Suppressor macrophage (primary cell): Measurements from ENCODE around the gene RGS8.

Experiments used
- DNase-seq, 4 experiments: peaks; one replicate each; pipeline ENCODE4 v3.0.0-alpha.2; 2020 to 2022

RGS8 gene

GRCh38 chr1:182670032-182670749 is 14.2 kb downstream of the RGS8 start:
- DNase-seq, result no peak

GRCh38 chr1:182669266-182669665 is 15.1 kb downstream of the RGS8 start:
- DNase-seq, result no peak

GRCh38 chr1:182668521-182669054 is 15.8 kb downstream of the RGS8 start:
- DNase-seq, result no peak

GRCh38 chr1:182667848-182668505 is 16.4 kb downstream of the RGS8 start:
- DNase-seq, result no peak

GRCh38 chr1:182666706-182667105 is 17.7 kb downstream of the RGS8 start:
- no peak for DNase-seq

GRCh38 chr1:182664296-182664695 is 20.1 kb downstream of the RGS8 start:
- DNase-seq, result no peak

- no peak for DNase-seq
Observed at GRCh38 chr1:182662956-182663355, 21.4 kb downstream of the RGS8 start.

- no peak for DNase-seq
Observed at GRCh38 chr1:182662121-182662890, 22.1 kb downstream of the RGS8 start.

GRCh38 chr1:182658055-182658454 is 26.3 kb downstream of the RGS8 start:
- no peak for DNase-seq

- no peak for DNase-seq
Observed at GRCh38 chr1:182656842-182657397, 27.5 kb downstream of the RGS8 start.

- DNase-seq, result no peak
Observed at GRCh38 chr1:182653986-182654385, 30.4 kb downstream of the RGS8 start.

- DNase-seq, result peak in 3 of 4 experiments; percentile 16 to 44 (median 20)
Observed at GRCh38 chr1:182652933-182653332, 31.5 kb downstream of the RGS8 start.

- no peak for DNase-seq
Observed at GRCh38 chr1:182651339-182651724, 33.1 kb downstream of the RGS8 start.

- no peak for DNase-seq
Observed at GRCh38 chr1:182650678-182651338, 33.6 kb downstream of the RGS8 start.

- DNase-seq, result no peak
Observed at GRCh38 chr1:182649041-182649440, 35.3 kb downstream of the RGS8 start.

- DNase-seq, result no peak
Observed at GRCh38 chr1:182646739-182647138, 37.6 kb downstream of the RGS8 start.

- DNase-seq, result no peak
Observed at GRCh38 chr1:182644886-182645285, 39.5 kb downstream of the RGS8 start.

- DNase-seq, result no peak
Observed at GRCh38 chr1:182643699-182644098, 40.7 kb downstream of the RGS8 start.

GRCh38 chr1:182642461-182642860 is 41.9 kb downstream of the RGS8 start:
- no peak for DNase-seq

- DNase-seq, result no peak
Observed at GRCh38 chr1:182641561-182641960, 42.8 kb downstream of the RGS8 start.

GRCh38 chr1:182639330-182639729 is 45.1 kb downstream of the RGS8 start:
- no peak for DNase-seq

- no peak for DNase-seq
Observed at GRCh38 chr1:182637769-182638168, 46.6 kb downstream of the RGS8 start.
